ENCODE data around the gene MEOX1. TPM values are rescaled to one million over a fixed set of nuclear protein-coding genes. Genes with fewer than 3 reads are reported as not detected.

Gene MEOX1
- total and polyA plus RNA-seq, 4 donors, result 0.26 to 1.2 (median 0.70) TPM

- H3K9me3 ChIP-seq (ENCODE audit: control insufficient read depth in 4 of 4, insufficient read depth in 3 of 4, low read length in 3 of 4), result peaks cover 0 to 6% (median 0%) of the 10 kb centered on the region in 4 donors
- H3K4me3 ChIP-seq, result no peak overlapping the region
- DNase-seq (no peak), ATAC-seq (ENCODE audit: insufficient read depth, low FRiP score) (no peak)
- H3K9ac ChIP-seq (ENCODE audit: insufficient read depth in 1 of 2, low read length in 2 of 2), result no peak overlapping the region
- no peak overlapping the region for H3K27ac ChIP-seq (ENCODE audit: low read depth in 1 of 2, low read length in 1 of 2)
- TF ChIP-seq, protein P1, sequence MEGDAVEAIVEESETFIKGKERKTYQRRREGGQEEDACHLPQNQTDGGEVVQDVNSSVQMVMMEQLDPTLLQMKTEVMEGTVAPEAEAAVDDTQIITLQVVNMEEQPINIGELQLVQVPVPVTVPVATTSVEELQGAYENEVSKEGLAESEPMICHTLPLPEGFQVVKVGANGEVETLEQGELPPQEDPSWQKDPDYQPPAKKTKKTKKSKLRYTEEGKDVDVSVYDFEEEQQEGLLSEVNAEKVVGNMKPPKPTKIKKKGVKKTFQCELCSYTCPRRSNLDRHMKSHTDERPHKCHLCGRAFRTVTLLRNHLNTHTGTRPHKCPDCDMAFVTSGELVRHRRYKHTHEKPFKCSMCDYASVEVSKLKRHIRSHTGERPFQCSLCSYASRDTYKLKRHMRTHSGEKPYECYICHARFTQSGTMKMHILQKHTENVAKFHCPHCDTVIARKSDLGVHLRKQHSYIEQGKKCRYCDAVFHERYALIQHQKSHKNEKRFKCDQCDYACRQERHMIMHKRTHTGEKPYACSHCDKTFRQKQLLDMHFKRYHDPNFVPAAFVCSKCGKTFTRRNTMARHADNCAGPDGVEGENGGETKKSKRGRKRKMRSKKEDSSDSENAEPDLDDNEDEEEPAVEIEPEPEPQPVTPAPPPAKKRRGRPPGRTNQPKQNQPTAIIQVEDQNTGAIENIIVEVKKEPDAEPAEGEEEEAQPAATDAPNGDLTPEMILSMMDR (IDR thresholded peaks at IDR 0.05; ENCODE audit: control extremely low read depth, extremely low read depth), result no peak
- 88 to 96% methylated on average over 3 of the region's 3 CpGs for WGBS, 2 donors
- H3K4me1 ChIP-seq (ENCODE audit: control insufficient read depth in 5 of 5, insufficient read depth in 5 of 5, low read length in 5 of 5), result no peaks in the 10 kb centered on the region
- H3K27me3 ChIP-seq (ENCODE audit: control insufficient read depth in 3 of 3, insufficient read depth in 3 of 3, low read length in 2 of 3), result no peaks in the 10 kb centered on the region
- H3K36me3 ChIP-seq (ENCODE audit: control insufficient read depth in 4 of 4, insufficient read depth in 4 of 4, low read length in 4 of 4), result no peaks in the 10 kb centered on the region
Observed at GRCh38 chr17:43612515-43612914, 49.2 kb downstream of the MEOX1 start.

DNA sequence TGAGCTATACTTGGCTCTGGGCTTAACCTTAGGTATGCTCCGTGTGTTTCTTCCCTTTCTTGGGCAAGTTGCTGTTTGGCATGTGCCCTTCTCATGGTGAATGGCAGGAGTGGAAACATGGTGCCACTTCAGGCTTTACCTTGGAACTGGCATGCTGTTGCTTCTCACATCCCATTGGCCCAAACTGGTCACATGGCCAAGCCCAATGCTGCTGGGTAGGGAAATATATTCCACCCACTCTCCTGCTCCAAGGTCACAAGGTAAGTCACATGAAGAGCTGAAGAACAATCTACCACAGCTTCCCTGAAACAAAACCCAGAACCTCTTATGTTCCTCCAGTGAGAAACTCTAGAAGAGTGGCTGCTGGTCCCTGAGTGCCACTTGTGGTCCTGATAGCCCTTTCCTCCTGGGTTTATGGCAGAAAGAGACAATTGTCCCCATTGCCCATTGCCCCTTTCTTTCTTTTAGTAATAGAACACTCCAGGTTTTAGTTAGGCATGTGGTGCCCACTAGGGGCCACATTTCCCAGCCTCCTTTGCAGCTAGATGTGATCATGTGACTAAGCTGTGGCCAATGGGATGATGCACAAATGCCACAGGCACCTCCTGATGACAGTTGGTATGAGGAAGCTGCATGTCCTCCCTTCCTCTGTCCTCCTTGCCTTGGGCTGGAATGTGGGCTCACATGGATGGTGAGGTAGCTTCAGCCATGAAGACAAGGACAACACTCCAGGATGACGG lies 50.3 kb downstream of the MEOX1 start:
- H3K9ac ChIP-seq (ENCODE audit: insufficient read depth in 1 of 2, low read length in 2 of 2), result no peak overlapping the region
- WGBS, 2 donors, result 89 to 100% methylated on average over 2 of the region's 2 CpGs
- DNase-seq, result no peak
- TF ChIP-seq, protein P1 (IDR thresholded peaks at IDR 0.05; ENCODE audit: control extremely low read depth, extremely low read depth), result no peak
- H3K36me3 ChIP-seq (ENCODE audit: control insufficient read depth in 4 of 4, insufficient read depth in 4 of 4, low read length in 4 of 4), result no peaks in the 10 kb centered on the region
- H3K4me3 ChIP-seq, result no peak overlapping the region
- no peak for ATAC-seq (ENCODE audit: insufficient read depth, low FRiP score)
- H3K9me3 ChIP-seq (ENCODE audit: control insufficient read depth in 4 of 4, insufficient read depth in 3 of 4, low read length in 3 of 4), result peaks cover 0 to 6% (median 0%) of the 10 kb centered on the region in 4 donors
- no peaks in the 10 kb centered on the region for H3K4me1 ChIP-seq (ENCODE audit: control insufficient read depth in 5 of 5, insufficient read depth in 5 of 5, low read length in 5 of 5)
- no peak overlapping the region for H3K27ac ChIP-seq (ENCODE audit: low read depth in 1 of 2, low read length in 1 of 2)
- no peaks in the 10 kb centered on the region for H3K27me3 ChIP-seq (ENCODE audit: control insufficient read depth in 3 of 3, insufficient read depth in 3 of 3, low read length in 2 of 3)

- ATAC-seq (ENCODE audit: insufficient read depth, low FRiP score) (no peak), DNase-seq (no peak)
- Histone ChIP-seq H3K9ac (ENCODE audit: insufficient read depth in 1 of 2, low read length in 2 of 2) (no peak overlapping the region), H3K4me1 (ENCODE audit: control insufficient read depth in 5 of 5, insufficient read depth in 5 of 5, low read length in 5 of 5) (no peaks in the 10 kb centered on the region), H3K27ac (ENCODE audit: low read depth in 1 of 2, low read length in 1 of 2) (no peak overlapping the region), H3K4me3 (no peak overlapping the region), H3K36me3 (ENCODE audit: control insufficient read depth in 4 of 4, insufficient read depth in 4 of 4, low read length in 4 of 4) (no peaks in the 10 kb centered on the region), H3K9me3 (ENCODE audit: control insufficient read depth in 4 of 4, insufficient read depth in 3 of 4, low read length in 3 of 4) (peaks cover 0 to 6% (median 0%) of the 10 kb centered on the region in 4 donors), H3K27me3 (ENCODE audit: control insufficient read depth in 3 of 3, insufficient read depth in 3 of 3, low read length in 2 of 3) (no peaks in the 10 kb centered on the region)
- WGBS, 2 donors, result 54 to 79% methylated on average over 6 of the region's 6 CpGs
- TF ChIP-seq, protein P1 (IDR thresholded peaks at IDR 0.05; ENCODE audit: control extremely low read depth, extremely low read depth), result no peak
Observed at GRCh38 chr17:43609613-43610385, 51.9 kb downstream of the MEOX1 start.
